Small intestine (tissue), 7 donors: Measurements from ENCODE around the gene MAD2L1BP. TPM values are rescaled to one million over a fixed set of nuclear protein-coding genes. Genes with fewer than 3 reads are reported as not detected.
A peak's percentile ranks its signal among the peaks of the same experiment; 100 is the strongest.

Experiments used
- DNase-seq, 2 donors: peaks; one replicate each; pipeline versions ENCODE4 v3.0.0 to v3.0.0-alpha.2; 2013
- FAIRE-seq: peaks from 2 replicates; lab custom pipeline; 2012; peaks lifted over from hg19 to GRCh38; lab: Jason Lieb, UNC
- H3K27ac ChIP-seq, 3 donors: one replicate each; pipeline ENCODE4 v1.5.1; 2013; ENCODE audit warnings: low read length in 2 of 3, mild to moderate bottlenecking in 2 of 3, control low read depth in 1 of 3, inconsistent platforms in 1 of 3, low read depth in 1 of 3, moderate library complexity in 1 of 3
- H3K27me3 ChIP-seq, 3 donors: one replicate each; pipeline ENCODE4 v1.6.1; 2013; ENCODE audit warnings: low read length in 3 of 3, inconsistent platforms in 1 of 3; ENCODE audit not compliant: control insufficient read depth in 3 of 3, insufficient read depth in 3 of 3
- H3K36me3 ChIP-seq, 3 donors: one replicate each; pipeline ENCODE4 v1.6.1; 2013; ENCODE audit warnings: low read length in 3 of 3, inconsistent platforms in 1 of 3, low read depth in 1 of 3, mild to moderate bottlenecking in 1 of 3, moderate library complexity in 1 of 3; ENCODE audit not compliant: control insufficient read depth in 3 of 3, insufficient read depth in 2 of 3
- H3K4me1 ChIP-seq, 3 donors: one replicate each; pipeline ENCODE4 v1.6.1; 2013; ENCODE audit warnings: low read length in 2 of 3, inconsistent platforms in 1 of 3, low read depth in 1 of 3, mild to moderate bottlenecking in 1 of 3, moderate library complexity in 1 of 3; ENCODE audit not compliant: control insufficient read depth in 3 of 3, insufficient read depth in 2 of 3
- H3K4me3 ChIP-seq, 3 donors: one replicate each; pipeline ENCODE4 v1.5.1; 2013; ENCODE audit warnings: low read length in 3 of 3, control low read depth in 1 of 3, inconsistent platforms in 1 of 3, low read depth in 1 of 3, mild to moderate bottlenecking in 1 of 3, moderate library complexity in 1 of 3
- H3K9me3 ChIP-seq, 2 donors: one replicate each; pipeline ENCODE4 v1.6.1; 2013; ENCODE audit warnings: low read depth in 1 of 2, low read length in 1 of 2; ENCODE audit not compliant: control insufficient read depth in 2 of 2, insufficient read depth in 1 of 2
- WGBS, 3 donors: extraction: QIAGEN DNeasy Blood & Tissue Kit; methylation state at CpG; one replicate each; pipeline ENCODE4 v1.1.7; 2013; 5-methylcytosine and 5-hydroxymethylcytosine counted together
- polyA plus RNA-seq, 4 donors: library from polyadenylated mRNA; stranded (reverse) in 3 of 4; unstranded in 1 of 4; fragments of 200-250 nt in 3 of 4; fragments of 120-200 nt in 1 of 4; gene quantifications; one replicate each; pipeline versions ENCODE4 v1.2.1 to v1.2.3, GENCODE V29; 2013
- donor health status: healthy with polysubstance abuse.
- donor health status: control.
- donor health status: control.
- donor health status: Bipolar disorder and iron deficiency.
- donor health status: healthy.

Gene MAD2L1BP
- polyA plus RNA-seq, 4 donors = 29.1 to 59.4 (median 46.3) TPM

- no peaks in the 10 kb centered on the region for H3K9me3 ChIP-seq
- 94% methylated on average over 8 of the region's 8 CpGs for WGBS, 3 donors
- no peak overlapping the region for H3K27ac ChIP-seq
- peaks cover 8 to 71% (median 11%) of the 10 kb centered on the region in 3 donors for H3K36me3 ChIP-seq
- H3K4me3 ChIP-seq = no peak overlapping the region
- DNase-seq (no peak), FAIRE-seq (no peak)
- no peaks in the 10 kb centered on the region for H3K27me3 ChIP-seq
- peaks cover 0 to 41% (median 0%) of the 10 kb centered on the region in 3 donors for H3K4me1 ChIP-seq
Measured at GRCh38 chr6:43671011-43671800, 35.6 kb downstream of the MAD2L1BP start.

- H3K9me3 ChIP-seq = no peaks in the 10 kb centered on the region
- H3K27ac ChIP-seq = peak overlapping the region in 2 of 3 donors; percentile 6 to 29
- no peaks in the 10 kb centered on the region for H3K27me3 ChIP-seq
- WGBS, 3 donors = 79 to 87% (median 84%) methylated on average over 16 of the region's 16 CpGs
- H3K36me3 ChIP-seq = peaks cover 8 to 79% (median 14%) of the 10 kb centered on the region in 3 donors
- H3K4me3 ChIP-seq = no peak overlapping the region
- FAIRE-seq (no peak), DNase-seq (no peak)
- H3K4me1 ChIP-seq = peaks cover 0 to 38% (median 0%) of the 10 kb centered on the region in 3 donors
Measured at GRCh38 chr6:43671801-43672690, 36.4 kb downstream of the MAD2L1BP start.

GRCh38 chr6:43673444-43674084 lies 37.9 kb downstream of the MAD2L1BP start:
- H3K9me3 ChIP-seq = no peaks in the 10 kb centered on the region
- H3K36me3 ChIP-seq = peaks cover 13 to 91% (median 18%) of the 10 kb centered on the region in 3 donors
- DNase-seq (no peak), FAIRE-seq (no peak)
- H3K27ac ChIP-seq = no peak overlapping the region
- H3K27me3 ChIP-seq = no peaks in the 10 kb centered on the region
- 83 to 94% (median 93%) methylated on average over 13 to 15 of the region's 15 CpGs for WGBS, 3 donors
- H3K4me3 ChIP-seq = no peak overlapping the region
- H3K4me1 ChIP-seq = peaks cover 0 to 24% (median 0%) of the 10 kb centered on the region in 3 donors

DNA sequence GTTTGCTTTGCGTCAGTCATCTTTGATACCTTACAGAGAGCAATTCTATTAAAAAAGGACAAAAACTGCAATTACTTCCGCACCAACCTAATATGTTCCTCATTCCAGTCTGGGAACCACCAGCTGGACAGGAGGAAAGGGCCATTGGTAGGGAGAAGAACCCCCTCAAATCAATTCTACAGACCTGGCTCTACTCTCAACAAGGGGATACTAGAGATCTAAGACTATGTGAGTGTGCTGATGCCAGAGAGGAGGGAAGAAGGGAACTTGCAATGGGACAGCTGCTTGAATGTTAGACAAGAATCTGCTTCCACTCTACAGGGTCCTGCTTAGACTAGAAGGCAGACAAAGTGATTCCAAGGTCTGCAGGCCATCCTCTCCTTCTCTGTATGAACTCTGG lies 38.7 kb downstream of the MAD2L1BP start:
- H3K27me3 ChIP-seq = no peaks in the 10 kb centered on the region
- H3K36me3 ChIP-seq = peaks cover 13 to 90% (median 21%) of the 10 kb centered on the region in 3 donors
- 95 to 98% (median 96%) methylated on average over 2 of the region's 2 CpGs for WGBS, 3 donors
- H3K27ac ChIP-seq = no peak overlapping the region
- H3K9me3 ChIP-seq = no peaks in the 10 kb centered on the region
- peaks cover 0 to 22% (median 0%) of the 10 kb centered on the region in 3 donors for H3K4me1 ChIP-seq
- DNase-seq = no peak
- no peak overlapping the region for H3K4me3 ChIP-seq
- FAIRE-seq = no peak

GRCh38 chr6:43674921-43675320 lies 39.3 kb downstream of the MAD2L1BP start:
- no peaks in the 10 kb centered on the region for H3K27me3 ChIP-seq
- H3K9me3 ChIP-seq = no peaks in the 10 kb centered on the region
- H3K4me3 ChIP-seq = no peak overlapping the region
- peaks cover 13 to 90% (median 23%) of the 10 kb centered on the region in 3 donors for H3K36me3 ChIP-seq
- WGBS, 3 donors = 95 to 97% (median 96%) methylated on average over 7 to 8 of the region's 8 CpGs
- no peak overlapping the region for H3K27ac ChIP-seq
- H3K4me1 ChIP-seq = peaks cover 0 to 19% (median 0%) of the 10 kb centered on the region in 3 donors
- FAIRE-seq (no peak), DNase-seq (no peak)

- peaks cover 2 to 20% (median 7%) of the 10 kb centered on the region in 3 donors for H3K4me1 ChIP-seq
- no peak overlapping the region for H3K27ac ChIP-seq
- FAIRE-seq = no peak
- no peak for DNase-seq
- no peaks in the 10 kb centered on the region for H3K27me3 ChIP-seq
- 87 to 91% (median 89%) methylated on average over 7 of the region's 7 CpGs for WGBS, 3 donors
- H3K4me3 ChIP-seq = no peak overlapping the region
- peaks cover 10 to 81% (median 23%) of the 10 kb centered on the region in 3 donors for H3K36me3 ChIP-seq
- H3K9me3 ChIP-seq = no peaks in the 10 kb centered on the region
Measured at GRCh38 chr6:43676962-43677606, 41.4 kb downstream of the MAD2L1BP start.

DNA sequence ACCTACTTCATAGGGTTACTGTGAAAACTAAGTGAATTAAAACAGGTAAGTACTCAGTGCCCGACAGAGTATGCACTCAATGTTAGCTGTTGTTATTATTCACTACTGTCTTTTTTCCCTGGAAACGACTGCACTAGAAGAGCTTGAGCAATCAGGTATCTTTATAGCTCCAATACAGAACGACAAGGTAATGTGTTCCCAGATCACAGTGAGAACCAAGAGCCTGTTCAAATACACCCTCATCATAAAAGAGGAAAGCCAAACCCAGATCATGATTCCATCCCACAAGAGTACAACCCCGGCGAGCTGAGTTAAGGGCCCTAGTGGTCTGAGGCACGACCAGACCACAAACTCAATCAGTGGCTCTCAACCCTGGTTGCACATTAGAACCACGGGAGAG lies 42.1 kb downstream of the MAD2L1BP start:
- no peaks in the 10 kb centered on the region for H3K27me3 ChIP-seq
- 61 to 72% (median 70%) methylated on average over 7 of the region's 7 CpGs for WGBS, 3 donors
- DNase-seq (no peak), FAIRE-seq (no peak)
- peaks cover 2 to 21% (median 7%) of the 10 kb centered on the region in 3 donors for H3K4me1 ChIP-seq
- H3K27ac ChIP-seq = no peak overlapping the region
- no peaks in the 10 kb centered on the region for H3K9me3 ChIP-seq
- H3K36me3 ChIP-seq = peaks cover 10 to 80% (median 23%) of the 10 kb centered on the region in 3 donors
- no peak overlapping the region for H3K4me3 ChIP-seq
